H1 (cell line): ENCODE data around the gene PUSL1. TPM values are rescaled to one million over a fixed set of nuclear protein-coding genes. Genes with fewer than 3 reads are reported as not detected.

Experiments
- BCL11A ChIP-seq, 2 experiments: IDR thresholded peaks; one replicate each; pipeline ENCODE4 v1.6.1; 2011; ENCODE audit warnings: low read depth in 2 of 2, low read length in 2 of 2, mild to moderate bottlenecking in 2 of 2
- CBX8 ChIP-seq: fragments of 300-800, 300-1000 bp; sonication (generic); IDR thresholded peaks from 2 replicates; pipeline ENCODE4 v1.7.1; 2016; ENCODE audit warnings: low read depth, low read length, borderline replicate concordance
- CHD7 ChIP-seq: fragments of 300-600 bp; sonication (generic); IDR thresholded peaks from 2 replicates; pipeline ENCODE4 v1.7.1; 2012; ENCODE audit warnings: low read length, moderate library complexity, mild to moderate bottlenecking, inconsistent platforms; ENCODE audit not compliant: insufficient replicate concordance
- EGR1 ChIP-seq: IDR thresholded peaks from 2 replicates; pipeline ENCODE4 v1.6.1; 2011; ENCODE audit warnings: low read depth, low read length, borderline replicate concordance
- HDAC6 ChIP-seq: IDR thresholded peaks from one replicate; pipeline ENCODE4 v1.7.1; 2012; ENCODE audit warnings: low read depth, mild to moderate bottlenecking, inconsistent platforms, low read length, moderate library complexity
- JUN ChIP-seq: IDR thresholded peaks from 2 replicates; pipeline ENCODE4 v1.6.1; 2011; ENCODE audit warnings: low read depth, mild to moderate bottlenecking, improper control_type of control experiment, low read length
- POLR2AphosphoS5 ChIP-seq: IDR thresholded peaks from 2 replicates; pipeline ENCODE4 v1.6.1; 2011; ENCODE audit warnings: low read depth, low read length
- POU5F1 ChIP-seq: IDR thresholded peaks from 2 replicates; pipeline ENCODE4 v1.6.1; 2011; ENCODE audit warnings: low read depth, mild to moderate bottlenecking, low read length, moderate library complexity
- RXRA ChIP-seq: IDR thresholded peaks from 2 replicates; pipeline ENCODE4 v1.6.1; 2011; ENCODE audit warnings: low read depth, mild to moderate bottlenecking, low read length, moderate library complexity; ENCODE audit not compliant: insufficient read depth
- SP1 ChIP-seq: IDR thresholded peaks from 2 replicates; pipeline ENCODE4 v1.6.1; 2011; ENCODE audit warnings: low read depth, low read length
- SP4 ChIP-seq: IDR thresholded peaks from 2 replicates; pipeline ENCODE4 v1.6.1; 2012; ENCODE audit warnings: low read length, inconsistent platforms
- TAF7 ChIP-seq: optimal IDR thresholded peaks from 2 replicates; pipeline ENCODE3; 2011; ENCODE audit warnings: low read depth, mild to moderate bottlenecking, inconsistent platforms, low read length, moderate library complexity, borderline replicate concordance
- TBP ChIP-seq: IDR thresholded peaks from 2 replicates; pipeline ENCODE4 v1.6.1; 2011; ENCODE audit warnings: low read depth, low read length, improper control_type of control experiment
- TEAD4 ChIP-seq: IDR thresholded peaks from 2 replicates; pipeline ENCODE4 v1.6.1; 2012; ENCODE audit warnings: low read depth, low read length, inconsistent platforms, mixed read lengths
- polyA plus RNA-seq, 7 experiments: library from polyadenylated mRNA; depleted of rRNA in 3 of 7; stranded (reverse) in 5 of 7; unstranded in 2 of 7; fragments of >200 nt in 5 of 7; fragments of 200-250 nt in 2 of 7; gene quantifications; 1 replicate in 5 of 7; 2 replicates in 1 of 7; 4 replicates in 1 of 7; pipeline versions ENCODE4 v1.2.1 to v1.2.3, GENCODE V29; 2011 to 2013; ENCODE audit warnings: missing spikeins in 2 of 7, mixed read lengths in 2 of 7
- total RNA-seq: library from RNA; stranded (reverse); fragmentation: NEBNext Ultra II Directional; extraction: Animal tissue kit (Norgen Biotek cat#: 25700); gene quantifications from 2 replicates; pipeline ENCODE4 v1.2.1, GENCODE V29; 2021

The PUSL1 gene
- total and polyA plus RNA-seq, 2 of the 8 experiments (the other 6 are each of a cell fraction or from before 2014, with no cell fraction given) = 38.8 to 87.4 TPM

- no peak for TF ChIP-seq CHD7
- no peak for TF ChIP-seq EGR1
- TF ChIP-seq TEAD4 = no peak
- TF ChIP-seq RXRA = no peak
- no peak for TF ChIP-seq TAF7
- no peak for TF ChIP-seq TBP
- TF ChIP-seq CBX8 = no peak
- no peak for TF ChIP-seq SP4
- TF ChIP-seq JUN = no peak
- TF ChIP-seq POLR2AphosphoS5 = no peak
- no peak for TF ChIP-seq BCL11A (IDR thresholded peaks at IDR 0.05; ENCODE audit: low read depth in 2 of 2, low read length in 2 of 2)
- no peak for TF ChIP-seq POU5F1
- no peak for TF ChIP-seq SP1
- no peak for TF ChIP-seq HDAC6
Observed at GRCh38 chr1:1338278-1338677, 29.9 kb downstream of the PUSL1 start (continued).
